Right renal pelvis (tissue), 4 donors: Measurements from ENCODE around the gene HMCN1. TPM values are rescaled to one million over a fixed set of nuclear protein-coding genes. Genes with fewer than 3 reads are reported as not detected.

Experiments
- DNase-seq, 4 donors: peaks; one replicate each; pipeline ENCODE4 v3.0.0-alpha.2; 2013; ENCODE audit warnings: low read depth in 4 of 4, low spot score in 3 of 4, missing footprints in 1 of 4
- polyA plus RNA-seq, 4 donors: library from polyadenylated mRNA; unstranded; fragments of 120-200 nt; gene quantifications; one replicate each; pipeline ENCODE4 v1.2.1, GENCODE V29; 2013; ENCODE audit not compliant: insufficient read length in 4 of 4

Gene HMCN1
- 10 to 100 TPM; 42.8 to 49.6 (median 46.6) TPM for polyA plus RNA-seq

GRCh38 chr1:185733818-185734735 lies at the start of gene HMCN1:
Gene HMCN1, plus strand, starts transcription at chr1:185734391. Its CDS starts 389 bp downstream, at chr1:185734780.
- DNase-seq, result peak; percentile 47 to 67 (median 62)

DNA sequence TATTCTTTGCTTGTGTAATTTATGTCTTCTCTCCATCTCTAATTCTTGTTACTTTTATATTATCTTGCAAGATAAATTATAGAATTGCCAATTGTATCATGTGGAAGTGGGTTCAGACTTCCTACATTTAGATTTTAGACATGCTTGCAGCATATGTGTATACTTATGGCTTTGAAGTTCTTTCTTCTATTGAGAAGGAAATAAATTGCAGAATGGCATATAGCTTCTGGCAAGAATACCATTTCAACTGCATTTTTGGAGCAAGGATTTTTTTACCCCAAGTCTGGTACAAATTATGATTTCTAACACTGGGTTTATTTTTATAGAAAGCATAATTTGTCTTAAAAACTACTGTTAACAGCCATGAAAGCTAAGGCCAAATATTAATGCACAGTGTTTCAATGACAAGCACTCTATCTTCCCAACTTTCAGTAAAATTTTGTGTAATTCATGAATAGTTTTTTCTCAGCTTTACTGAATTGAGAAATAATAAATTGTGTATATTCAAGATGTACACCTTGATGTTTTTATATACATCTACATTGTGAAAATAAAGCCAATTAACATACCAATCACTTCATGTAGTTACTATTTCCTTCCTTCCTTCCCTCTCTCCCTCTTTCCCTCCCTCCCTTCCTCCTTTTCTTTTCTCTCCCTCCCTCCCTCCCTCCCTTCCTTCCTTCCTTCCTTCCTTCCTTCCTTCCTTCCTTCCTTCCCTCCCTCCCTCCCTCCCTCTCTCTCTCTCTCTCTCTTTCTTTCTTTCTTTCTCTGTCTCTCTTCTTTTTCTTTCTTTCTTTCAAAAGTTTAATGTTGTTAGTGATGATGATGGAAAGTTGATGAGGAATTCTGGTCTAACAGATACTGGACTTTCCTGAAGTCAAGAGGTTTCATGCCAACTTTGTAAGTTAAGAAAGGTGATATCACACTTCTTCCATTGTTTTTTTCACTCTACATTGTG lies 47.1 kb upstream of the HMCN1 start:
- DNase-seq, result no peak

- no peak for DNase-seq
Measured at GRCh38 chr1:185690527-185690926, 43.7 kb upstream of the HMCN1 start.

- no peak for DNase-seq
Measured at GRCh38 chr1:185693654-185694053, 40.5 kb upstream of the HMCN1 start.

DNA sequence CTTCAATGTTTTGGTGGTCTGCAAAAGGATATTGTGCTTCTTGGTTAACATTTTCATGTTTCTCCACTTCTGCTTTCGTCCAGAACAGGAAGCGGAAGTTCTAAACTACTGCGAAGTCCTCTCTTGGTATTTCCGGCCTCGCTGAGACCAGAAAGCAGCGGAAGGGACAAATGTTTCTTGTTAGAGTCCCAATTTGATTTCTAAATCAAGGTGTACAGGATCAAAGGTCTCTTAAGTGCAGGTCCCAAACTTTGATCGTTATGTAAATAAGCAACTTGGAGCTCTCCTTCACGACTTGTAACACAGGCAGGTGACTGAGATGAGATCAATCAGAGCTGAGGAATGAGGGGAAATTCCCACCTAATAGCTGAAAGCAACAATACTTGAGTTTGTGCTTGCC lies 40.1 kb upstream of the HMCN1 start:
- peak in 1 of 4 donors; percentile 16 for DNase-seq

GRCh38 chr1:185695299-185695698 lies 38.9 kb upstream of the HMCN1 start:
- no peak for DNase-seq

DNA sequence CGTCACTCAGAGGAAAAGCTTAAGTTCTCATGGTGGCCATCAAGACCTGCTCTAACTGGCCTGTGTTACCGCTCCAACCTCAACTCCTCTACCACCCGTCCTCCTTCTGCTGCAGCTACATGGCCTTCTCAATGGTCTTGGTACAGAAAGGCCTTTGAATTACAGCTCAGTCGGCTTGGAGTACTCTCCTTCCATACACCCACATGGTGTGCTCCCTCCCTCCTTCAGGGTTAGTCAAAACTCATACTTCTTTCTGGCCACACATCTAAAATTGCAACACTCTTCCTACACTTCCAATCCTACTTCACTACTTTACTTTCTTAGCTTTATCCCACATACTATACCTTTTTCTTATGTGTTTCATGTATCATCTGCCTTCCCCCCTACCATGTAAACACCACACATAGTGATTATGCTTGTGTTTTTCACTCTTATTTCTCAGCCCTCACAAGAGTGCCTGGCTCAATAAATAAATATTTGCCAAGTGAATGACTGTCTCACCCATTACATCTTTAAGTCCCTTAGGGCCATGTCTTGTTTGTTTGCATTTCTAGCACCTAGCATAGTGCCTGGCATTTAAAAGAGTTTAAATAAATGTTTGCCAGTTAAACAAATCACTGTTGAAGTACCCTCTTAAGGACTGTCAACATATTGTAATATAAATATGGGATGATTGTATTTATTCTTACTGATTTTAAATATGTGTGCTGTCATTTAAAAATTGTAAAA lies 37.6 kb upstream of the HMCN1 start:
- no peak for DNase-seq

DNA sequence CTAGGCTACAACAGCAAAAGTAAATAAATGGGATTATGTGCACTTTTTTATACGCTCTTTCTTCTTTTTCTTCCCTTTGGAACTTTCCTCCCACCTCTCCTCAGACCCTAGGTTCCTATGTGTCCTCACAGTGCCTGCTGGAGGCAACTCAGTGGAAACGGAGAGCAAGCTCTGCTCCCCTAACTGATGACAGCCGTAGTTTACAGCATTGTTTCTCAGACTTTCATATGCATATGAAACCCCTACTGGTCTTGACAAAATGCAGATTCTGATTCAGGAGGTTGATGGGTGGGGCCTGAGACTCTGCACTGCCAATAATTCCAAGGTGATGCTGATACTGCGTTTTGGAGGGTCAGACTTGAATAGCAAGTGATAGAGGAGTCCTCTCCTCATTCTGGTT lies 34.3 kb upstream of the HMCN1 start:
- no peak for DNase-seq

DNA sequence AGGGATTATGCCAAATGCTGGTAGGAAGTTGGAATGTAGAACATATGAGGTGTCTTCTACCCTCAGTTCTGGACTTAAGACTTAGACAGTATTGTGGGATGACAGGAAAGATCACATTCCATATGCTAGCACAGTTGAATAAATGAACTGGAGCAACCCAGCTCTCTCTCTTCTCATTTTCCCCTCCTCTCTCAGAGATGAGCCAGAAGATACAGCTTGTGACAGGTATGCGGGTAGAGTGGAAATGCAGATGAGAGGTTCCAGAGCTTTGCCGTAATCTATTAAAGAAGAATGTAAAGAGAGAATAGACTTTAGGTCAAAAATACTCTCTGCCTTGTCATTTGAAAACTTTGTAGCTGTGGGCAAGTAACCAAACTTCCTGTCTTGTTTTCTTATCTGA lies 32.5 kb upstream of the HMCN1 start:
- no peak for DNase-seq

DNA sequence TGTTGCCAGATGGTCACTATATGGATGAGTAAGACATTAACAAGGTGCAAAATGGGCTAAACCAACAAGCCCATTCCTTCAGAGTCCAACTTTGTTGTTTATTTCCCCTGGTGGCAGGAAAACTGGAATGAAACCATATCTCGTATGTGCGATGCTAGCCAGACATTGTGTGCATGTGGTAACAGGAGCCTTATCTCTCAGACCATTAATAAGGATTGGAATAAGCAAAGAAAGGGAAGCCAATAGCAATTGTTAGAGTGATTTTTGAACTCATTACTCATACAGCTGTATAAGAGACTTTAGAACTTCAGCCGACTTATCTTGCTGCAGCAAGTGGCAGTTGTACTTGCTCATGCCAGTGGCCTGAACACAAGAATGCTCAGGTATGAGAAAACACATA lies 30.0 kb upstream of the HMCN1 start:
- no peak for DNase-seq

DNA sequence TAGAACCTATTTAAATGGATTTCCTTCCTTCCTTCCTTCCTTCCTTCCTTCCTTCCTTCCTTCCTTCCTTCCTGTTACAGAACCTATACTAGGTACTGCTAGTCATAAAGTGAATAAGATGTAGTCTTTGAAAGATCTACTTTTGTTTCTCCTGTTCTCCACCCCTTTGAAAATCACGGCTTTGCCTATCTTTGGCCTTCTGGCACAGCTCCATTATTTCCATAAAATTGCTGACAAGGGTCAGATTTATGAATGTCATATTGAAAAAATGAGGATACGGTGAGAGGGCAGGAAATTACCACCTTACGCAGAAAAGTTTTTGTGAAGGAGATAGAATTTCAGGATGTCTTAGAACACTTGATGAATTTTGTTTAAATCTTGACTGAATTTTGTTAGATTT lies 18.1 kb upstream of the HMCN1 start:
- DNase-seq, result no peak

- DNase-seq, result no peak
Measured at GRCh38 chr1:185719021-185719420, 15.2 kb upstream of the HMCN1 start.

- peak in 3 of 4 donors; percentile 25 to 56 (median 47) for DNase-seq
Measured at GRCh38 chr1:185720633-185721272, 13.4 kb upstream of the HMCN1 start.

- DNase-seq, result no peak
Measured at GRCh38 chr1:185721553-185721952, 12.6 kb upstream of the HMCN1 start.

DNA sequence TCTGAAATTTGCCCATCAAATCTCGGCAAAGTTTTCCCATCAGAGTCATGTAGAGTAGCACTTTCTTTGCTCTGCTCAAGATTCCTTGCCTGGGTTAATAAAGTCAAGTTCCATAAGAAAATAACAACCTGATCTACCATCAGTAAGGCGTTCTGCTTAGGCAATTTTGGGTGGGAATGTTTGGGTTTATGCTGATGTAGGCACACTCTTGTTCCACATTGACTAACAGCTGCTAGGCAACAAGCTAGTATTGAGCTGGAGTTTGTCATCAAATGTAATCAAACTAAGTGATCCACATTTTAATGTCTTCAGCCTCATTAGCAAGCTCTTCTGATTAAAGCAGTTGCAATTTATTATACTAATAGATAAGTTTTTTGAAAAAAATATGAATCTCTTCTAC lies 12.1 kb upstream of the HMCN1 start:
- no peak for DNase-seq

- DNase-seq, result no peak
Measured at GRCh38 chr1:185727726-185728125, 6.5 kb upstream of the HMCN1 start.

DNA sequence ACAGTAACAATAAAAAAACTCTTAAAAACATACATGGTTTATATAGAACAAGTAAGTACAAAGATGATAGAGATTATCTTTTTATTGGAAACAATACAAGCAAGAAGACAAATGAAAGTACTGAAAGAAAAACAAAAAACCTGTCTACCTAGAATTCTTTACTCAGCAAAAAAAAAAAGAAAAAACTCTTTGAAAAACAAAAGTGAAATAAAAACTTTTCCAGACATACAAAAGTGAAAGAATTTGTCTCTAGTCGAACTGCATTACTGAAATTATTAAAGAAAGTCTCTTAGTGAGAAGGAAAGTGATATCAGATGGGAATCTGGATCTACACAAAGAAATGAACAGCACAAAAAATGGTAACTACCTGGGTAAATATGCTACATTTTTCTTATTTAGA lies 2.7 kb upstream of the HMCN1 start:
- DNase-seq, result no peak

- peak in 2 of 4 donors; percentile 23 to 59 for DNase-seq
Measured at GRCh38 chr1:185732951-185733350, 1.2 kb upstream of the HMCN1 start.

- DNase-seq, result peak in 2 of 4 donors; percentile 13 to 20
Measured at GRCh38 chr1:185734929-185735700, 924 bp downstream of the HMCN1 start.
